EH (cell line): ENCODE measurements around the gene MAGEB4.

ENCODE experiments used
- DNase-seq: peaks from one replicate; pipeline ENCODE4 v3.0.0-alpha.2; 2015; ENCODE audit warnings: low read depth

The MAGEB4 gene

GRCh38 chrX:30283456-30284200 lies 41.8 kb downstream of the MAGEB4 start:
- DNase-seq, result peak; percentile 90
